NCI-H1105 (cell line): ENCODE results near the gene APOD.
A peak's percentile ranks its signal among the peaks of the same experiment; 100 is the strongest.

Experiments used
- DNase-seq: peaks from one replicate; lab custom pipeline; 2025; lab: John Stamatoyannopoulos, UW

The APOD gene

DNA sequence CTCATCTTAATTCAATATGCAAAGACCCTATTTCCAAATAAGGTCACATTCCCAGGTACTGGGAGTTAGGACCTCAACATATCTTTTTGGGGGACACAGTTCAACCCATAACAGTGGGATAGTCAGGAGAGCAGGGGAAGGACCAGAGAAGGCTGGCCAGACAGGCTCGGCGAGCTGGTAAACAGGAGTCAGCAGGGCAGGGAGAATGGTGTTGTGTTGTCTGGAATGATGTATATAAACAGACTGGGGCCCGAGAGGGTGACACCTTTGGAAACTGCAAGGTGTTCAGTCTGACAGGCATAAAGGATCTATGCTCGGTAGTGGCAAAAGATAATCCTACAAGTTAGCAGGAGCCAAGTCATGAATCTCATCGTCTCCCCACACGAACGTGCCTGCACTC, 30.5 kb downstream of the APOD start:
- no peak for DNase-seq

DNA sequence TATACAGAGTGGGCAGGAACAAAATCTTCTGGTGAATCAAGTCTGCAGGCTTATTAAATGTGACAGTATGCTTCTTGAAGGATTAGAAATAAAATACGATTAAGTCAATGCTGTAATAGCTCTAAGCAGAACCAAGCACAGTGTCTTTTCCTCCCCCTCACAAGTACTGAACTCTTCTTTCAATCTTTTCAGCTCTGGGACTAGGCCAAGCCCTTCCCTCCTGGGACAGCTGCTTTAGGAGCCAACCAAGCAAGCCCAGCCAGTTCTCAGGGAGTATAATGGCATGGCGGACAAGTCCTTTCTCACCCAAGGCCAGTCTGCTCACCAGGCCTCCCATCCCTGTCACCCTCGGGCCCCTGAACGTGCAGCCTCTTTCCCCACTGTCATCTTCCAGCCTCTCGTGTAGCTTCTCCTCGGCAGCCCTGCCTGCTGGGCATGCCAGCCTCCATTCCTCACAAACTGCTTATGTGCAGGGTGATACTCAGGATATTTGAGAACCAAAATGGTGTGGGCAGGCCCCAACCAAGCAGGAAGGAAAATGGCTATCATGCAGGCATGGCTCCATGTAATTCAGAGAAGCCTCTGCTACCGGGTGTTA, 32.3 kb downstream of the APOD start:
- DNase-seq, result no peak

GRCh38 chr3:195550723-195551122, 33.0 kb downstream of the APOD start:
- no peak for DNase-seq

DNA sequence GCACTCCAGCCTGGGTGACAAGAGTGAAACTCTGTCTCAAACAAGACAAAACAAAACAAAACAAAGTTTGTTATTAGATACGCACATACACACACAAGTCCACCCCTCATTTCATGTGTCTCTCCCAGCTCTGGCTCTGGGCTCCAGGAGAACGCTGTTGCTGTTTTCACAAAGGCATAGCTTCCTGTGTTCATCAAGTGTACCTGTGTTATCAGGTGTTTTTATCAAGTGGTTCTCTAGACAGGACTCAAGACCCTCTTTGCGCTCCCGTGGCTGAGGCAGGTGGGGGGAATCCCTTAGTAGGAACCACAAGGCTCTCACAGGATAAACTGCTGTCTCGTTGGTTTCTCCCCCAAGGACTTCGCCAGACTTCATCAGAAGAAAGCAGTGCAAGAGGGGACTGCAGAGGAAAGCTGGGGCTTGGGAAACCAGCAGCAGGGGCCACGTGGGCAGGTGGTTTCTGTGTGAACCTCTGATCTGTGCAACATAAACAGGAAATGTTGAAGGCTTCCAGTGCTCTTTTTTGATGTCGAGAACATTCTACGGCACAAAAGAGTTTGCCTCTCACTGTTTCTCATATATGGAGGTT, 33.7 kb downstream of the APOD start:
- no peak for DNase-seq

GRCh38 chr3:195548987-195549386, 34.8 kb downstream of the APOD start:
- no peak for DNase-seq

GRCh38 chr3:195548501-195548900, 35.2 kb downstream of the APOD start:
- no peak for DNase-seq

DNA sequence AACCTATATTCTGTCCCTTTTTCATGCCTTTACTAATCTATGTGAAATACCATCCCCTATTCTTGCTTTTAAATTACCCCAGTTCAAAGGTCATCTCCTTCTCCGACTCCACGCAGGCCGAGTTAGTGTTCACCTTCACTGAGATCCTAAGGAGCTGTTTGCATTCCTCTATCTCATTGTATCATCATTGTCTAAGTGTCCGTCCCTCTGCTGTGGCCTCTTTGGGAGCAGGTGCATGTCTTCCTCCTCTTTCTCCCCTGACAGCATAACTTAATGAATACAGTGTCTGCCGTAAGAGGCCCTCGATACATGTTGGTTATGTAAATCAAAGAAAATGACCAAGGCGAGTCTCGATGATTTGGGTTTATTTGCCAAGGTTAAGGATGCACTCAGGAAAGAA, 35.7 kb downstream of the APOD start:
- no peak for DNase-seq

DNA sequence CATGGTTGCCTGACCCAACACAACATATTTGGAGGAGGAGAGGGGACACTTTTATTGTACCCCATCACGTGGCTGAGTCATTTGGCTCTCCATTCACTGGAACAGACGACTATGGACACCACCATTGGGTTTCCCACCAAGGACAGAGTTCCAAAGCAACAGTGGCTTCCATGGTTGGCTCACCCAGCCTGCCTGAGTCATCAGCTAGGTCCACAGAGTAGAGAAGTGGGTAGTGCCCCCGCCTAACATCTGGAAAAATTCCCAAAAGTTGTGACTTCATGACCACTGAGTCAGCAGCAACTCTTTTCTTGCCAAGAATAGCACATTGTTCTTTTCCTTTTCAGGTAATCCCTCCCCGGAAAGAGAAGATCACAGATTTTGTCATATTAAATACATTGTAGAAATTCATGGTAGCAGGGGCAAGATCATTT, 37.6 kb downstream of the APOD start:
- no peak for DNase-seq

- no peak for DNase-seq
Measured at GRCh38 chr3:195544634-195545033, 39.1 kb downstream of the APOD start.

- no peak for DNase-seq
Measured at GRCh38 chr3:195544230-195544536, 39.6 kb downstream of the APOD start.

DNA sequence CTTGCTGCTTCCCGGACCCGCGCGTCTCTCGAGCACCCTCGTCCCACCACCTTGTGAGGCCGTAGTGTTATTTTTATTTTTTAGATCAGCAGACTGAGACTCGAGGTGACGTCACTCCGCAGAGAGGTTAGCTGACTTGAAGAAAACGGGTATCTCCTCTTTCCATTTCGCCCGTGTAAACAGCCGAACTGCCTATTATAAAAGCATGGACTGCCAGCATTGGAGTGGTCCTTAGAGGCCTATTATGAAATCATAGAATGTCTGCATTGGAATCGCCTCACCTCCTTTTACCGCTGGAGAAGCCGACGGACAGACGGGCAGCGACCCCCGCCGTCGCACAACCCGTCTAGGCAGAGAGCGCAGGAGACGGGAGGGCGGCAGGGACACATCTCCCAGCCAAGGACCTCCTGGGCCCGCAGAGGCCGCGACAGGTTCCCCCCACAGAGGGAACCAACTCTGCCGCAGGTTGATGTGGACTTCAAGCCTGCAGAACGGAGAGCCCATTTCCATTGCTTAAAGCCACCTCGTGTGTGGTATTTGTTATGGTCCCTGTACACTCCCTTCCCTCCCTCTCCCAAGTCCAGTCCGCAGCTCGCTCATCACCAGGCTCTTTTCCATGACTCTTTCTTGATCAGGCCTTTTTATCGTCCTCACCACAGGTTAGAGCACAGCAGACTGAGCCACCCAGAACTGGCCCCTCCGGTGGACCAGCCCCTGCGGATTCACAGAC, 40.1 kb downstream of the APOD start:
- peak; percentile 2 for DNase-seq

DNA sequence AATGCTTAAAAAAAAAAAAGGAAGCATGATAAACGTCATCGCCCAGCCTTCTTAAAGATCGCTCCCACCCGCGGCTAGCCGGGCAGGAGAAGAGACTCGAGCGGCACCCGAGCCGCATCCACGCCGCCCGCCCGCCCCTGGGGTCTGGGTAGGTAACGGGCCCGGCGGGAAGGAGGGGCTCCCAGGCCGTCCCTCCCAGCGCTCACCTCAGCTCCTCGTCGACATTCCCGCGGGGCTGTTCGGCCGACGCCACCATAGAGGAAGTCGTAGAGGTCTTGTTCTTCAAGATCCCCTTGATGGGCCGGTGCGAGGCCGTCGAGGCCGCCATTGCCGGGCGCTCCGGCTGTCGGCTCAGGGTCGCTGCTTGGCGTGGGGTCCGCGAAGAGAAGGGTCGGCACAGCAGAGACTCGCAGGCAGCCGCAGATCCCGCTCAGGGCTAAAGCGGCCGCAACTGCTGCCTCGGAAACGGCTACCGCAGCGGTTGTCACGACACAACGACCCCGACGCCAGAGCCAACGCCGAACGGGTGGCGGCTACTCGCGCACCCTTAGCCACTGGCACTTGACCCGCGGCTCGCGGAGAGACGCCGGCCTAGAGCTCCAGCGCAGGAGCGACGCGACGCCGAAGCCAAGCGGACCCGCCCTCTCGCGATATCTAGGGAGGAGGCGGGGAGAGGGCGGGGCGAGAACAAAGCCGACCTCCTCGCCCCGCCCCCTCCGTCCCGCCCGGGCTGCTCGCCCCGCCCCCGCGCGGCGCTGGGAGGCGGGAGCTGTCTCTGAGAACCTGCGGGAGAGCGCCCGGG, 40.8 kb downstream of the APOD start, which contains the start of gene PPP1R2:
Gene PPP1R2 (minus strand): TSS at position 628 of the 802 bp plus-strand sequence. CDS start 300 bp downstream, at position 328.
- peak; percentile 95 for DNase-seq

DNA sequence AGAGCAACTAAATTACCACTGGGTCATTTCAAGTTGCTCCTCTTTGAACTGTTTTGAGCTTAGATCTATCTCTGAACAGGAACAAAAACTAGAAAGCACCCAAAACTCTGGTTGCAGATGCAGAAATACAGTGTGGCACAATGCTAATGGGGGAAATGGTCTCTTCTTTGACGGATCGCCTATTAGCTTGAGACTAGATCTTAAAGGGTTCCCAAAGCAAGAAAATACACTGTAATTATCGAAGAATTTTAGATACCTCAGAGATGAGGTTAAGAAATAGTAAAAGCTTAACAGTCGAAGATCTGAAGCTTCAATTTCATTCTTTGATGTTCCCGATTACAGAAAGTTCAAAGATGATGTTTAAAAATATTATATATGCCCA, 41.4 kb downstream of the APOD start:
- peak; percentile 17 for DNase-seq

DNA sequence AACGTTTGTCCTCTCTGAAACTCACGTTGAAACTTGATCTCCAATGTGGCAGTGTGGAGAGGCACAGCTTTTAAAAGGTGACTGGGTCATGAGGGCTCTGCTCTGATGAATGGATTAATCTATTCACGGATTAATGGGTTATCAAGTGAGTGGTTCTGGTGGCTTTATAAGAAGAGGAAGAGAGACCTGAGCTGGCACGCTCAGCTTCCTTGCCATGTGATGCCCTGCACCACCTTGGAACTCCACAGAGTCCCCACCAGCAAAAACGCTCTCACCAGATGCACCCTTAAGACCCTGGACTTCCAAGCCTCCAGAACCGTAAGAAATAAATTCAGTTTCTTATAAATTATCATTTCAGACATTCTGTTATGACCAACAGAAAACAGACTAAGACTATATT, 43.2 kb downstream of the APOD start:
- DNase-seq, result no peak

DNA sequence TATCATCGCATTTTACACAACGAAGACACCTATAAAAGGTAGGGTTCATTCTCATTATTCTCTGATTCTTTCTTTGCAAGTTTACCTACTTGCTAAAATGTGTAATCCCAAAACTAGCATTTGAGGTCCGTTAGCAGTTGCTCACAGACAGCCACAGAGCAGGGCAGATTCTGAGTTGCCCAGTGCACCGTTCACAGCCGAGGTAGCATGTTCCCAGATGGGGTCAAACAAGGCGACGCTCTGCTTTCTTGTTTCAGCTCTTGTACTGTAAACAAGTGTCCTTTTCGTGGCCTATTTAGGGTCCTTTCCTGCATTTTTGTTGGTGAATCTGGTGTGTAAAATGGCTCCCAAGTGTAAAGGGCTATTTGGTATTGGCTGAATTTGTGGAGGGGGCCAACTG, 43.7 kb downstream of the APOD start:
- DNase-seq, result no peak

DNA sequence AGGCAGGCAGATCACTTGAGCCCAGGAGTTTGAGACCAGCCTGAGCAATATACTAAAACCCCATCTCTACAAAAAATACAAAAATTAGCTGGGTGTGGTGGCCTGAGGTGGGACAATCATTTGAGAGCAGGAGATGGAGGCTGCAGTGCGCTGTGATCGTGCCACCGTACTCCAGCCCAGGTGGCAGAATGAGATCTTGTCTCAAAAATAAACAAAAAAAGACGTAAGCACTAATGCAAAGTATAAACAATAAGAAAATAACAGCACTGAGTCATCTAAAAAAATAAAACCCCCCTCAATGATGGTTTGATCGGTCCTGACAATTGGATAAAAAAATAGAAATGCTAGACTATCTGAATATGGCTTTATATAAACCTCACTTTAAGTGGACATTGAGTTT, 44.3 kb downstream of the APOD start:
- no peak for DNase-seq

DNA sequence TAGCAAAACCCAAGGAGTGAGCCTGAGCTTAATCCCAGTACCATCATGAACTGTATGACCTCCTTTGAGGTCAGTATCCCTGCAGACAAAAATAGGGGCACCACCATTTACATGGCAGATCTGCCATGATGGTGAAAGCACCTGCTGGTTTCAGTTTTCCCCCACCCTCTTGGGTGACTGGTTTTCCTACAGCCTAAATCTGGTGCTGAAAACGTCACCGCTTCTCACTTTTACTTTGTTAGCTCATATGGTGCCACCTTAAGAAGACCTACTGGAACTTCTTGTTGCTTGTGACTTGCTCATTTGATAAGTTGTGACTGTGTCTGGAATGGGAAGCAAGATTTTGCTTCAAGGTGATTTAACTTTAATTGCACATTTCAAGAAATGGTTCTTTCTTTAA, 45.7 kb downstream of the APOD start:
- DNase-seq, result no peak

GRCh38 chr3:195535293-195535692, 48.4 kb downstream of the APOD start:
- DNase-seq, result no peak

DNA sequence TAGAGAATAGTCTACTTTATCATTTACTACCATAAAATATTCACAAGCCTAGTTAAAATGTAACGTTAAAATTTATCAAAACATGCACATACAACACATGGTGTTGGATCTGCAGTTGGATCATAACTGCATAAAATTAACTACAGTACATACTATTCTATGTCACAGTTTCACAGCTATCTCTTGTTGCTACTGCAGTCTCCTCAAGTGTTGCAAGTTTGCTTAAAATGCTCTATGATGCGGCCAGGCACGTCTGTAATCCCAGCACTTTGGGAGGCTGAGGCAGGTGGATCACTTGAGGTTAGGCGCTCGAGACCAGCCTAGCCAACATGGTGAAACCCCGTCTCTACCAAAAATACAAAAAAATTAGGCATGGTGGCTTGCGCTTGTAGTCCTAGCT, 50.9 kb downstream of the APOD start:
- DNase-seq, result no peak

DNA sequence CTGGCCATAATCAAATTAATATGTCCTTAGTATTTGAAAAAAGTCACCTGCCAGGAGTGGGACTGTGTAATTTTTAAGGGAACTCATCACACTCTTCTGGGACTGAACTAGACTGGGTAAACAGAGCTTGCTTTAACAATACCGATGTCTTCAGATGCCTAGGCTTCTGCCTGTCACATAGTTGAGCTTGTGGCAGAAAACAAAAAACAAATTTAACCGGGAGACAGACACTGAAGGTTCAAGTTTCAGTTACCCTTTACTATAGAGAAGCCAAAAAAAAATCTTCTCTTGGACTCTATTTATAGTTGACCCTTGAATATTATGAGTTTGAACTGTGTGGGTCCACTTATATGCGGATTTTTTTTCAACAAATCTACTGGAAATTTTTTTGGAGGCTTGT, 51.4 kb downstream of the APOD start:
- DNase-seq, result no peak

GRCh38 chr3:195531683-195532082, 52.1 kb downstream of the APOD start:
- no peak for DNase-seq

DNA sequence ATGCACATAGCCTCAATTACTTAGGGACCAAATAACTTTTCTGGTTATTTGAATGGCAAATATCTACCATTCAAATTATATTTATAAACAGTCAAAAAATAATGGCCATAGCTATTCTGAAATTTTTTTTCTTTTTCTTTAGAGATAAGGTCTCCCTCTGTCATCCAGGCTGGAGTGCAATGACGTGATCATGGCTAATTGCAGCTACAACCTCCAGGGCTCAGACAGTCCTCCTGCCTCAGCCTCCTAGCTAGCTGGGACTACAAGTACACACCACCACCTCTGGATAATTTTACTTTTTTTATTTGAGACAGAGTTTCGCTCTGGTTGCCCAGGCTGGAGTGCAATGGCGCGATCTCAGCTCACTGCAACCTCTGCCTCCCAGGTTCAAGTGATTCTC, 57.2 kb downstream of the APOD start:
- no peak for DNase-seq
